ENCODE data around the gene ARSG.

The ARSG gene

DNA sequence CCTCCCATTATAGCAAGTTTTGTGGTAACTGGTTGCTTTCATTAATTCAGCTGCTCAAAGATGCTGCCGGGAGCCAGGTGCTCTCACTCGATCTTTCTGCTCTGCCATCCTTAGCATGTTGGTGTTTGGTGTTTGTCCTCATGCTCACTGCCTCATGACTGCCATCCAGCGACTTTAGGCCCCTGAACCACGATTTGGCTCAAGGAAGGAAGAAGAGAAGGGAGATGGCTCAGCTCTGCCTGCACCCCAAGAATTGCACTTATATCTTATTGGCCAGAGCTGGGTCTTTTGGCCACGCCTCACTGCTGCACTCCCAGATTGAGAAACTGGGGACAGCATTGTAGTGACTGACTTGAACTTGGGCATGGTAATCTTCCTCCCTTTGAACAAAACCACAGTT, 52.7 kb downstream of the ARSG start:
- Mint-ChIP-seq H3K4me1 (peaks cover 31% of the 10 kb centered on the region), H3K27ac (peak overlapping the region; percentile 56), H3K27me3 (ENCODE audit: low read depth, poor library complexity) (peaks cover 14% of the 10 kb centered on the region), H3K9me3 (no peaks in the 10 kb centered on the region), H3K36me3 (ENCODE audit: low read depth) (no peaks in the 10 kb centered on the region), H3K4me3 (no peak overlapping the region)
- no peak for DNase-seq
- TF ChIP-seq, protein P1, sequence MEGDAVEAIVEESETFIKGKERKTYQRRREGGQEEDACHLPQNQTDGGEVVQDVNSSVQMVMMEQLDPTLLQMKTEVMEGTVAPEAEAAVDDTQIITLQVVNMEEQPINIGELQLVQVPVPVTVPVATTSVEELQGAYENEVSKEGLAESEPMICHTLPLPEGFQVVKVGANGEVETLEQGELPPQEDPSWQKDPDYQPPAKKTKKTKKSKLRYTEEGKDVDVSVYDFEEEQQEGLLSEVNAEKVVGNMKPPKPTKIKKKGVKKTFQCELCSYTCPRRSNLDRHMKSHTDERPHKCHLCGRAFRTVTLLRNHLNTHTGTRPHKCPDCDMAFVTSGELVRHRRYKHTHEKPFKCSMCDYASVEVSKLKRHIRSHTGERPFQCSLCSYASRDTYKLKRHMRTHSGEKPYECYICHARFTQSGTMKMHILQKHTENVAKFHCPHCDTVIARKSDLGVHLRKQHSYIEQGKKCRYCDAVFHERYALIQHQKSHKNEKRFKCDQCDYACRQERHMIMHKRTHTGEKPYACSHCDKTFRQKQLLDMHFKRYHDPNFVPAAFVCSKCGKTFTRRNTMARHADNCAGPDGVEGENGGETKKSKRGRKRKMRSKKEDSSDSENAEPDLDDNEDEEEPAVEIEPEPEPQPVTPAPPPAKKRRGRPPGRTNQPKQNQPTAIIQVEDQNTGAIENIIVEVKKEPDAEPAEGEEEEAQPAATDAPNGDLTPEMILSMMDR (IDR thresholded peaks at IDR 0.05) = no peak

DNA sequence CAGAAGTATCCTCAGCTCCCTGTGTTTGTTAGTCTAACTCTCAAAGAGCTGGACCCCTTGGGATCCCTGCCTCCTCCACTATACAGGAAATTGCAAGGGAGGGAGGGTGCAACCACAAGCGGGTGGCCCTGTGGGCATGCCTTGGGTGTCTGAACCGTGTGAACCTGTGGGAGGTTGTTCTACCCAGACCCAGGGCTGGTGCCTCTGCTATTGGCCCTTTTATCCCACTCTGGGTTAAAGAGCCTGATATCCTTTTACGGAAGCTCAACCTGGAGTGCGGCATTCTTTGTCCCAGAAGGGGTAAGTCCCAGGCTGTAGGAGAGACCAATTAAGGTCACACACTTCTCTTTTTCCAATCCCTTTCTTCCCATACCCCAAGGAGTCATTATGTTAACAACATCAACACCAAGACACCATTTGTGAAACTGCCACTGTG, 53.4 kb downstream of the ARSG start:
- Mint-ChIP-seq H3K4me3 (no peak overlapping the region), H3K4me1 (peaks cover 31% of the 10 kb centered on the region), H3K27ac (peak overlapping the region; percentile 24), H3K36me3 (ENCODE audit: low read depth) (no peaks in the 10 kb centered on the region), H3K27me3 (ENCODE audit: low read depth, poor library complexity) (peaks cover 14% of the 10 kb centered on the region), H3K9me3 (no peaks in the 10 kb centered on the region)
- TF ChIP-seq, protein P1 (IDR thresholded peaks at IDR 0.05) = no peak
- DNase-seq = no peak

DNA sequence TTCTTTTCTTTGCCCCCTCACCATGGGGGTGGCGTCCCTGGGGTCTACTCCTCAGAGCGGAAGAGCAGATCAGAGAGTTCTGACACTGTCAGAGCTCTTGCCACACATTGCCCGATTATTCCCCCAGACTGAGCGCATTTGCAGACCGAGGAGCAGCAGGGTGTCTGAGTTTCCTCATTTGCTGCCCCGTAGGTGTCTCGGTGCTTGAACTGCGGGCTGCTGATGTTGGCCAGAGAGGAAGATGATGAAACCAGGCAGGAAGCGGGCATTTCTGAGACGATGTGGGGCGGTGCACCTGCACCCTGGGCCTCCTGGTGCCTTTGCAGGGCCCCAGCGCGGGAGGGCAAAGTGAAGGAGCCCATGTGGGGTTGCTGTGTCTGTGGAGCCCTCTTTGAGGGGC, 55.2 kb downstream of the ARSG start:
- TF ChIP-seq, protein P1 (IDR thresholded peaks at IDR 0.05) = no peak
- H3K27ac Mint-ChIP-seq = no peak overlapping the region

DNA sequence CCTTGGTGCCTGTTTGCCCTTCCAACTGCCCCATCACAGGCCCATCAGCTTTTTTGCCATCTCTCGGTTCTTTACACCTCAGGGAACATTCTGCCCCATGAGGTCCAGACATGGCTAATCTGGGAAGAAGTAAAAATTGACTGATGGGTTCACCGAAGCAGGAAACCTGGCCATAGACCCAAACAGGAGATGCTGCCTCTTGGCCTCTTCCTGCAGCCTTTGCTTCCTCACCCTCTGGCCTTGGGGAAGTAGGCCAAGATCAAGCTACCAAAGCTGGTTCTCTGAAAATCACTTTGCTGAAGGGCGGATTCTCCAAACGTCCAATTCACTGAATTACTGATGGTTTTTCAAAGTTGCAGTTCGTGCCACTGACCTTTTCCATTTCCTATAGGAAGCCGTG, 56.1 kb downstream of the ARSG start:
- Mint-ChIP-seq H3K27ac (no peak overlapping the region), H3K9me3 (no peaks in the 10 kb centered on the region), H3K27me3 (ENCODE audit: low read depth, poor library complexity) (peaks cover 6% of the 10 kb centered on the region), H3K4me1 (peaks cover 31% of the 10 kb centered on the region), H3K4me3 (no peak overlapping the region), H3K36me3 (ENCODE audit: low read depth) (no peaks in the 10 kb centered on the region)
- TF ChIP-seq, protein P1 (IDR thresholded peaks at IDR 0.05) = no peak
- no peak for DNase-seq

More for the DNA sequence above, 55.2 kb downstream of the ARSG start:
- H3K4me3 Mint-ChIP-seq = no peak overlapping the region
- peaks cover 31% of the 10 kb centered on the region for H3K4me1 Mint-ChIP-seq
- DNase-seq = no peak
- H3K27me3 Mint-ChIP-seq (ENCODE audit: low read depth, poor library complexity) = peaks cover 6% of the 10 kb centered on the region
- no peaks in the 10 kb centered on the region for H3K36me3 Mint-ChIP-seq (ENCODE audit: low read depth)
- H3K9me3 Mint-ChIP-seq = no peaks in the 10 kb centered on the region

DNA sequence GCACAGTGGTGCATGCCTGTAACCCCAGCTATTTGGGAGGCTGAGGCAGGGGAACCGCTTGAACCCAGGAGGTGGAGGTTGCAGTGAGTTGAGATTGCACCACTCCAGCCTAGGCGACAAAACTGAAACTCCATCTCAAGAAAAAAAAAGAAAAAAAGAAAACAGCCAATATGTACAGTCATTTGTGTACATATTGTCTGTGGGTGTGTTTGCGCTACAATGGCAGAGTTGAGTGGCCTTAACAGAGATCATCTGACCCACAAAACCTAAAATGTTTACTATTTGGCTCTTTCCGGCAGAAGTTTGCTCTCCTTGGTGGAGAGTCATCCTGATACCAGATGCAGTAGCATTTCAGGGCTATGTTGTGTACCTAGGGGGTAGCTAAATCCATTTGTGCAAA, 57.9 kb downstream of the ARSG start:
- peaks cover 6% of the 10 kb centered on the region for H3K27me3 Mint-ChIP-seq (ENCODE audit: low read depth, poor library complexity)
- TF ChIP-seq, protein P1 (IDR thresholded peaks at IDR 0.05) = no peak
- H3K4me1 Mint-ChIP-seq = peaks cover 27% of the 10 kb centered on the region
- no peak for DNase-seq
- no peak overlapping the region for H3K27ac Mint-ChIP-seq
- no peaks in the 10 kb centered on the region for H3K9me3 Mint-ChIP-seq
- H3K4me3 Mint-ChIP-seq = no peak overlapping the region
- no peaks in the 10 kb centered on the region for H3K36me3 Mint-ChIP-seq (ENCODE audit: low read depth)

DNA sequence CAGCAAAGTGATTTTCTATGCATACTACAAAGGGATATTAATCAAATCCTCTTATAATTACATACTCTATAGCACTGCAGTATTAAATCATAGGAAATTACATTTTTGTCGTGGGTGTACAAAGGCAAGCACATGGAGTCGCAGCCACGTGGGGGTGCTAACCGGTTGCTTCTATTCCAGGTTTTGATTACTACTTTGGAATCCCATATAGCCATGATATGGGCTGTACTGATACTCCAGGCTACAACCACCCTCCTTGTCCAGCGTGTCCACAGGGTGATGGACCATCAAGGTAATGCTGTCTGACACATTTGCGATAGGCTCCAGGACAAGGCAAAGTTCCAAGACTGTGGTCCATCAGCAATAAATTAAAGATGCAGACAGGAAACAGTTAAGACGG, 60.1 kb downstream of the ARSG start:
- TF ChIP-seq, protein P1 (IDR thresholded peaks at IDR 0.05) = no peak
- Mint-ChIP-seq H3K4me1 (peaks cover 9% of the 10 kb centered on the region), H3K27ac (no peak overlapping the region), H3K4me3 (no peak overlapping the region), H3K36me3 (ENCODE audit: low read depth) (no peaks in the 10 kb centered on the region), H3K9me3 (no peaks in the 10 kb centered on the region), H3K27me3 (ENCODE audit: low read depth, poor library complexity) (peaks cover 6% of the 10 kb centered on the region)
- no peak for DNase-seq

All from nephron progenitor cell (in vitro differentiated cells).